OCI-LY3 (cell line): Measurements from ENCODE around the gene SLCO2A1.

ENCODE experiments used
- H2AFZ ChIP-seq: fragments of 200-600, 300-600 bp; shearing (Covaris generic); 2 replicates; pipeline ENCODE4 v1.6.0; 2014; ENCODE audit warnings: antibody characterized with exemption, low read depth, low read length
- H3K27ac ChIP-seq: fragments of 200-600, 300-600 bp; sonication (generic); 2 replicates; pipeline ENCODE4 v1.5.1; 2014; ENCODE audit warnings: mild to moderate bottlenecking, low read length, moderate library complexity, mixed read lengths
- H3K27me3 ChIP-seq: fragments of 200-600, 300-600 bp; sonication (generic); 2 replicates; pipeline ENCODE4 v1.6.1; 2014; ENCODE audit warnings: low read depth, low read length, mixed read lengths
- H3K36me3 ChIP-seq: fragments of 200-600, 300-600 bp; sonication (generic); replicated peaks from 2 replicates; pipeline ENCODE3; 2014; ENCODE audit warnings: low read depth, low read length, mixed read lengths
- H3K4me1 ChIP-seq: fragments of 300-600, 200-600 bp; sonication (generic); 2 replicates; pipeline ENCODE4 v1.6.1; 2014; ENCODE audit warnings: low read length, mixed read lengths
- H3K4me2 ChIP-seq: fragments of 200-600, 300-600 bp; sonication (generic); 2 replicates; pipeline ENCODE4 v1.6.1; 2014; ENCODE audit warnings: low read length, mixed read lengths
- H3K4me3 ChIP-seq: fragments of 300-600, 200-600 bp; sonication (generic); 2 replicates; pipeline ENCODE4 v1.5.1; 2014; ENCODE audit warnings: antibody characterized with exemption, mild to moderate bottlenecking, low read length, moderate library complexity
- H3K79me2 ChIP-seq: fragments of 300-600, 200-600 bp; shearing (Covaris generic); 2 replicates; pipeline ENCODE4 v1.6.1; 2014; ENCODE audit warnings: mild to moderate bottlenecking, low read length, mixed read lengths
- H3K9ac ChIP-seq: fragments of 300-600, 200-600 bp; shearing (Covaris generic); 2 replicates; pipeline ENCODE4 v1.6.0; 2014; ENCODE audit warnings: mild to moderate bottlenecking, low read length, moderate library complexity
- H3K9me3 ChIP-seq: fragments of 200-600, 300-600 bp; shearing (Covaris generic); 2 replicates; pipeline ENCODE4 v1.6.1; 2014; ENCODE audit warnings: low read length, mixed read lengths; ENCODE audit not compliant: insufficient read depth
- H4K20me1 ChIP-seq: fragments of 200-600, 300-600 bp; sonication (generic); 2 replicates; pipeline ENCODE4 v1.6.1; 2016; ENCODE audit warnings: low read length, mixed read lengths; ENCODE audit not compliant: insufficient read depth
- CTCF ChIP-seq: fragments of 200-600, 300-600 bp; sonication (generic); IDR thresholded peaks from 2 replicates; pipeline ENCODE4 v1.5.1; 2014; ENCODE audit warnings: antibody characterized with exemption, low read length, low read depth
- EZH2phosphoT487 ChIP-seq: fragments of 200-600 bp; shearing (Covaris generic); IDR thresholded peaks from 2 replicates; pipeline ENCODE4 v1.6.1; 2018; ENCODE audit warnings: antibody characterized with exemption, mixed run types, low read depth

SLCO2A1 gene

GRCh38 chr3:133995264-133995663 is 34.5 kb downstream of the SLCO2A1 start:
- H3K4me1 ChIP-seq = no peaks in the 10 kb centered on the region
- H3K79me2 ChIP-seq = no peaks in the 10 kb centered on the region
- no peak for TF ChIP-seq CTCF
- no peak for TF ChIP-seq EZH2phosphoT487
- H3K27ac ChIP-seq = no peak overlapping the region
- no peaks in the 10 kb centered on the region for H3K36me3 ChIP-seq
- no peak overlapping the region for H2AFZ ChIP-seq
- no peak overlapping the region for H3K4me3 ChIP-seq
- H3K4me2 ChIP-seq = no peak overlapping the region
- peaks cover 49% of the 10 kb centered on the region for H3K27me3 ChIP-seq
- no peaks in the 10 kb centered on the region for H4K20me1 ChIP-seq
- H3K9ac ChIP-seq = no peak overlapping the region
- no peaks in the 10 kb centered on the region for H3K9me3 ChIP-seq

- no peak overlapping the region for H3K4me2 ChIP-seq
- no peak overlapping the region for H3K27ac ChIP-seq
- no peak for TF ChIP-seq EZH2phosphoT487
- TF ChIP-seq CTCF = no peak
- no peak overlapping the region for H2AFZ ChIP-seq
- peaks cover 40% of the 10 kb centered on the region; the same call in 1 of the 2 replicates for H3K27me3 ChIP-seq
- H3K4me1 ChIP-seq = no peaks in the 10 kb centered on the region
- H3K79me2 ChIP-seq = no peaks in the 10 kb centered on the region
- no peaks in the 10 kb centered on the region for H3K36me3 ChIP-seq
- H4K20me1 ChIP-seq = no peaks in the 10 kb centered on the region
- H3K9me3 ChIP-seq = no peaks in the 10 kb centered on the region
- H3K9ac ChIP-seq = no peak overlapping the region
- no peak overlapping the region for H3K4me3 ChIP-seq
Observed at GRCh38 chr3:133994166-133994890, 35.4 kb downstream of the SLCO2A1 start.

- H4K20me1 ChIP-seq = no peaks in the 10 kb centered on the region
- H3K27ac ChIP-seq = no peak overlapping the region
- no peak for TF ChIP-seq CTCF
- no peak for TF ChIP-seq EZH2phosphoT487
- no peaks in the 10 kb centered on the region for H3K4me1 ChIP-seq
- H3K79me2 ChIP-seq = no peaks in the 10 kb centered on the region
- no peak overlapping the region for H2AFZ ChIP-seq
- no peak overlapping the region for H3K9ac ChIP-seq
- no peaks in the 10 kb centered on the region for H3K9me3 ChIP-seq
- H3K36me3 ChIP-seq = no peaks in the 10 kb centered on the region
- H3K4me3 ChIP-seq = no peak overlapping the region
- peaks cover 37% of the 10 kb centered on the region; the same call in 1 of the 2 replicates for H3K27me3 ChIP-seq
- no peak overlapping the region for H3K4me2 ChIP-seq
Observed at GRCh38 chr3:133992951-133993620, 36.6 kb downstream of the SLCO2A1 start.

GRCh38 chr3:133992381-133992780 is 37.3 kb downstream of the SLCO2A1 start:
- Histone ChIP-seq H3K4me3 (no peak overlapping the region), H2AFZ (no peak overlapping the region), H3K9ac (no peak overlapping the region), H3K79me2 (no peaks in the 10 kb centered on the region), H3K9me3 (no peaks in the 10 kb centered on the region), H3K36me3 (no peaks in the 10 kb centered on the region), H3K4me1 (no peaks in the 10 kb centered on the region), H3K27ac (no peak overlapping the region), H4K20me1 (no peaks in the 10 kb centered on the region), H3K27me3 (peaks cover 32% of the 10 kb centered on the region; the same call in 1 of the 2 replicates), H3K4me2 (no peak overlapping the region)
- TF ChIP-seq CTCF (no peak), EZH2phosphoT487 (no peak)
